GM18867 (cell line): ENCODE data around the gene UBAP1L.
"Not testable (repeated sequence)": the region's sequence is repeated elsewhere in the genome, so short reads cannot be mapped to it uniquely, and the experiment has no call there.

Experiments
- ATAC-seq: cut with Tn5 transposase; IDR thresholded peaks from one replicate; pipeline ENCODE4 v1.9.1; 2021; ENCODE audit warnings: mild to moderate bottlenecking, moderate library complexity; ENCODE audit not compliant: unreplicated experiment

UBAP1L gene

DNA sequence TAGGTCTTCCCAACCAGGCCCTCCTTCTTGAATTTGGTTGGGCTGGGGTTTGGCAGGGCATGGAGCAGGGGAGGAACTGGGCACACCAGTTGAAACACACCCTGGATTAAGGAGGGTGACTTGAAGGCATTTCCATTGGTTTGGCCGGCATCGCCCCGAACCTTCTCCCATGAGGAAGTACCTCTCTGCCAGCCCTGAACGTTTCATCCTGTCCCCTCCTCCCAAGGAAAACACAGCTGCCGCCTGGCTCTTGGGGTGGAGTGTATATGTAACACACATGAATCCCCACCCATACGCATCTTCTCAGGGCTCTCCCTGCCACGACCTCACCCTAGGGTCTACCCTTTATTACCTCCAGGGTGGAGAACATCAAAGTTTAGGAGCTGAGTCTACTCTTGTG lies 14.6 kb downstream of the UBAP1L start:
- ATAC-seq: no peak

DNA sequence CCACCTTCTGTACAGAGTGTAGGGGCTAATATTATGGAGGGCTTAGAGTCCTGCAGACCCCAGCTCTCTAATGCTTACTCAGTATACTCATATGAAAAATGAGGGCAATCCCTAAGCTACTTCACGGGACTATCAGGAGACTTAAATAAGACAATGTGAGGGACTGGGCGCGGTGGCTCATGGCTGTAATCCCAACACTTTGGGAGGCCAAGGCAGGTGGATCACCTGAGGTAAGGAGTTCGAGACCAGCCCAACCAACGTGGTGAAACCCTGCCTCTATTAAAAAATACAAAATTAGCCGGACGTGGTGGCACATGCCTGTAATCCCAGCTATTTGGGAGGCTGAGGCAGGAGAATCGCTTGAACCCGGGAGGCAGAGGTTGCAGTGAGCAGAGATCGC lies 15.2 kb downstream of the UBAP1L start:
- ATAC-seq: not testable (repeated sequence)

GRCh38 chr15:65099336-65099735 lies 15.7 kb downstream of the UBAP1L start:
- no peak for ATAC-seq

DNA sequence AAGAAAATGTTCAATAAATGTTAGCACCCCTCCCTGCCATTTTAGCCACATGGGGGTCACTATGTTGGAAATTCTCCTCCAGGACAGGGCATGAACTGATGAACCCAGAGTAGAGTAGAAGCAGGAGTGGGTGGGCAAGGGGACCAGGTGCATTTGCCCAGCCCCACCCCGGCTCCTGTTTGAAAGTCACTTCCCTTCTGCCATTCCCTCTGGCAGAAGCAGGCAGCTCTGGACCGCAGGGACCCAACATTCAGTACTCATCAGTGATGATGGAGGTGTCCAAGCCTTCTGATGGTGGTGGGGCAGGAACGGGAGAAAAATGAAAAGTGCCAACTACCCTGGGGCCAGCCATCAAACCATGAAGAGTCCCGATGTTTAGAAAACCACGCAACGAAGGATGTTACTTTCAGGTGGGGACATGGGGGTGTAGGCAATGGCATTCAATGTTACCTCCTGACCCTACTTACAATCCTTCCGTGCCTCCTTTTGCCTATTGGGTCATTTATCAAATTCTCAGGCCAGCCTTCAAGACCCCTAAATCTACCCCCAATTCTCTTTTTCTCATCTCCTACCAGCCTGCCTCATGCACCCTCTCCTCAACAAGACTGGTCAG lies 17.2 kb downstream of the UBAP1L start:
- ATAC-seq: no peak

- no peak for ATAC-seq
Observed at GRCh38 chr15:65096481-65097385, 18.3 kb downstream of the UBAP1L start.

GRCh38 chr15:65095747-65096104 lies 19.3 kb downstream of the UBAP1L start:
- ATAC-seq: no peak

GRCh38 chr15:65095011-65095746 lies 19.8 kb downstream of the UBAP1L start:
- ATAC-seq: no peak

DNA sequence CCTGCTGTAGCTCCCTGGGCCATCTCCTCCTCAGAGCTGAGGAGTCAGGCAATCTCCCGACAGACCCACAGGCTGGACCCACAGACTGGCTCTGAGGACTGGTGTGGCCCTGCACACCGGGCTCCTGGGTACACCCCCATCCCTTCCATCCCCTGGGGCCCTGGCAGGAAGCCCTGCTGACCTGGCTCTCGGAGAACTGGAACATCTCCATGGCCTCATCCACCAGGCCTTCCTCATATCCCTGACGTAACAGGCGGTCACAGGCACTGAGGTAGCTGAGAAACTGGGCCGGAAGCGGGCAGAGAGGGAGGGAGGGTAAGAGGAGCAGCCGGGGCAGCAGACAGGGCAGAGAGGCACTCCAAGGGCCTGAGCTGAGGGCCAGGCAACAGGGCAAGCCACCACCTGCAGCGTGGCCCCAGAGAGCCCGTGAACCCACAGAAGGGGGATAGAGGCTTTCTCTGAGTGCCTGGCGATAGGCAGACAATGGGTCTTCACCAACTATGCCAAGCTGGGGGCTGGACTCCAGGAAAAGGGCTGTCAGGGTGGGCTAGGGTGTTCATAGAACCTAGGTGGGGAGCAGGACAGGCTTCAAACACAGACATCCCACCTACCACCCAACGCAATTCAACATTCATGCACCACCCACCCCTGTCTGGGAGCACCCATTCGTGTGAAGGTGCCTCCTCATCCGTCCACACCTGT lies 20.6 kb downstream of the UBAP1L start:
- ATAC-seq: no peak

- ATAC-seq: not testable (repeated sequence)
Observed at GRCh38 chr15:65093793-65094170, 21.2 kb downstream of the UBAP1L start.

GRCh38 chr15:65092911-65093792 lies 21.8 kb downstream of the UBAP1L start:
- ATAC-seq: no peak

DNA sequence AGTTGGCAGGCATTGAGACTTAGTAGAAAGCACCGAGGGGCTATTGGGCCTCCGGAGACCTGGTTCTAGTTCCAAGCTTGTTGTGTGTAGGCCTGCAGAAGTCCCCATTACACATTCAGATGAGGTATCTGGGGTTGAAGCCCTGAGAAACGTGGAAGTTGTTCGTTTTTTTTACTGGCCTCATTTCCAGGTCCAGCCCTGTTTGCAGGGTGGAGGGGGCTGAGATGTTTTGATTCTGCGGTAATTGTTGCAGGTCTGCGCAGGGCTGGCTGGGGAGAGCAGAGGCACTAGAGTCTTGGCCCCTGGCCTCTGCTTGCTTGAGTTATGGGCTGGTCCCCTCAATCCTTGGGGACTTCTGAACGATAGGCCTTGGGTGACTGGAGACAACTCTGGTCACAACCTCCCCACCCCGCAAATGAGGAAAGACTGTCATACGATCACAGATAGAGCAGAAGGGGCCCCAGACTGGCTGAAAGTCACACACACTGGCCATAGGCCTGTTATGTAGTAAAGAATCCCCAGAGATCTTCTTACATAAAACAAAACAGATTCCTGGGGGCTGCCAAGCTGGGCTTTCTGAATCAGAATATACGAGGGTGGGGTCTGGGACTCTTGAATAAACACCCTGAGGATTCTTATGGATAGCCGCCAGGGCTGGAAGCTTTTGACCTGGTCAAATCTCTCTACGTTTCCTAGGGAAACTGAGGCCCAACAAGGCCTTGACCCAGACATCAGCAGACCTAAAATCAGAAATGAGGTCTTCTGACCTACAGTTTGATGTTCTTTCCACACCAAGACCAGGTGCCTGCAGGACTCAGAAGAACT lies 22.8 kb downstream of the UBAP1L start:
- no peak for ATAC-seq

- ATAC-seq: no peak
Observed at GRCh38 chr15:65089206-65089824, 25.7 kb downstream of the UBAP1L start.

DNA sequence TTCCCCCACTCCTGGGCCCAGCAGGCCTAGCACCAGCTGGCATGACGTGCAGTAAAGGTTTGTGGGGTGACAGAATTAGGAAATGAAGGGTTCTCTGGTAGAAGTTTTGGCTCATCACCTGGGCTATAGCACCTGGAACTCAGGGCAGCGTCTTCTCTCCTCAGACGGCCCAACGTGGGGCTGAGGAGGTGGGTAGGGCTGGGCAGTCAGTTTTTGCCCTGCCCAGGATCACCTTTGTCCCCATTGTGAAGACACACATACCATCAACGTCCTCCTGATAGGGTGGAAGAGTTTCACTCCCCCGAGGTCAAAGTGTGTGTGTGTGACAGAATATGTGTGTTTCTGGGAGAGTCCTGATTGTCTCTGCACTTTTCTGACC lies 26.4 kb downstream of the UBAP1L start:
- no peak for ATAC-seq

DNA sequence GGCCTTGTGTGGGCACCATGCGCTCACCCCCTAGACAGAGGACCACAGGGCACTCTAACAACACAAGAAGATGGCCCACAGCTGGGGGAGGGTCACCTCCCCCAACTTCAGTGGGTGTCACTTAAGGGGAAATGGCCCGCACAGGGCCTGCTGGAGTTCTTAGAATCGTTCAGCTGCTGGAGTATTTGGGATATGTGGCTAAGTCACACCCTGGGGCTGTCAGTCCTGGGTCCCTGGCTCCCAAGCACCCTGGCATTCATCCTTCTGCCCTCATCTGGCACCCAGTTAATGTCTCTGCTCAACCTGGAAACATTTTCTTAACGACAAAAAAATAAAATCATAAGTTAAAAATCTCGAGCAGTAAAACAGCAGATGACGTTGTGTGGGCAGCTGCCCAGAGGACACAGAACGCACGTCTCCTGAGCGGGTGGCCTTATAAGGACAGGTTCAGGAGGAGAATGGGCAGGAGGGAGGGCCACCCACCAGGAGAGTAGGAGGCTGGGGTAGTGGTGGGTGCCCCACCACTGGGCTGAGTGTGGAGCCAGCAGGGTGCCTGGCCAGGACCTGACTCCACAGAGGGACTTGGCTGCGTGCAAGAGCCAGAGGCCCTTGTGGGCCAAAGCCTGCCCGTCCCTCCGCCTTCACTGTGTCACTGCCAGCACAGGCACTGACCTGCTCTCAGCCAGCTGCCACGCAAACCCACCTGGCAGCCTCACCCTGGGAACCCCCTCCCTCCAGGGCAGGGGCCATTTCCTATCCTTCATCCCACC lies 26.9 kb downstream of the UBAP1L start:
- no peak for ATAC-seq

GRCh38 chr15:65087411-65087810 lies 27.6 kb downstream of the UBAP1L start:
- ATAC-seq: no peak

GRCh38 chr15:65086680-65087111 lies 28.3 kb downstream of the UBAP1L start:
- ATAC-seq: no peak

DNA sequence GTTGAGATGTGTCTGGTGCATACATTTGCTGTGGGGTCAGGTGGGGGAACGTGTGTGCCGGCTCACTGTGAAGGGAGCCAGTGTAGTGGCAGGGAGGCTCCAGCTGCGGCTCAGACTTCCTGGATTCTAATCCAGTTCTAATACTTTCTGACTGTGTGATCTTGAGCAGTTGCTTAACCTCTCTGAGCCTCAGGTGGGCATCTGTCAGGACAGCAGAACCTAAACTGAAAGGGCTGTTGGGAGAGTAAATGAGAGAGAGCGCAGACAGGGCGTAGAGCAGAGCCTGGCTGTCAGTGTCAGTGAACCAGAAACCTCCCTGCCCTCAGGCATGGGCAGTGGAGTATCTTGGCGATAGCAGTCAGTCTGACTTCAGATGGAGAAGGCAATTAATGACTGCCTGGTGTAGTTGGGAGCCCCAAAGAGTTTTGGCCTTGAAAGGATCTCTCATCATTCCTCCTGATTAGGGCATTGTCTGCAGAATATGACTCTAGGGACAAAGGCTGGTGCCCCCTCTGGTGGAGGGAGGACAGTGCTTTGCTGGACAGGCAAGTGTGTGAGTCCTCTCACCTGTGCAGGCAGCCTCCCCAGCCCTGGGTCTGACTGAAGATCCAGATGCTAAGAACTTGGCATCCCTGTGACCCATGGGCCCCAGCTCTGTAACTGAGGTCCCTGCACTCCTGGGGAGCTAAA lies 28.9 kb downstream of the UBAP1L start:
- no peak for ATAC-seq
